Measurements from ENCODE around the gene ELL2.

The ELL2 gene

GRCh38 chr5:95895251-95895650, 66.4 kb downstream of the ELL2 start:
- WGBS, 2 experiments (ENCODE audit: insufficient coverage in 2 of 2): 66% methylated on average over 2 of the region's 3 CpGs; no CpG with 5 or more reads in 1 of the 2 experiments
- H3K36me3 ChIP-seq (ENCODE audit: control insufficient read depth, insufficient read depth, low read length): peaks cover 53% of the 10 kb centered on the region
- H3K4me3 ChIP-seq (ENCODE audit: extremely low read depth, insufficient read depth, low read length, poor library complexity, severe bottlenecking): no peak overlapping the region
- no peak overlapping the region for H3K27ac ChIP-seq (ENCODE audit: low read depth, low read length, severe bottlenecking)
- H3K9me3 ChIP-seq (ENCODE audit: control insufficient read depth, low read length): no peaks in the 10 kb centered on the region
- H3K4me1 ChIP-seq (ENCODE audit: control insufficient read depth, insufficient read depth, low read length, poor library complexity, severe bottlenecking): no peaks in the 10 kb centered on the region

- H3K9me3 ChIP-seq (ENCODE audit: control insufficient read depth, low read length): no peaks in the 10 kb centered on the region
- peaks cover 38% of the 10 kb centered on the region for H3K36me3 ChIP-seq (ENCODE audit: control insufficient read depth, insufficient read depth, low read length)
- WGBS, 2 experiments (ENCODE audit: insufficient coverage in 2 of 2): no CpG with 5 or more reads among the region's 5 CpGs
- no peaks in the 10 kb centered on the region for H3K4me1 ChIP-seq (ENCODE audit: control insufficient read depth, insufficient read depth, low read length, poor library complexity, severe bottlenecking)
- H3K4me3 ChIP-seq (ENCODE audit: extremely low read depth, insufficient read depth, low read length, poor library complexity, severe bottlenecking): no peak overlapping the region
- H3K27ac ChIP-seq (ENCODE audit: low read depth, low read length, severe bottlenecking): no peak overlapping the region
Measured at GRCh38 chr5:95892784-95893354, 68.8 kb downstream of the ELL2 start.

- Histone ChIP-seq H3K9me3 (ENCODE audit: control insufficient read depth, low read length) (no peaks in the 10 kb centered on the region), H3K27ac (ENCODE audit: low read depth, low read length, severe bottlenecking) (no peak overlapping the region), H3K4me1 (ENCODE audit: control insufficient read depth, insufficient read depth, low read length, poor library complexity, severe bottlenecking) (no peaks in the 10 kb centered on the region), H3K4me3 (ENCODE audit: extremely low read depth, insufficient read depth, low read length, poor library complexity, severe bottlenecking) (no peak overlapping the region), H3K36me3 (ENCODE audit: control insufficient read depth, insufficient read depth, low read length) (peaks cover 32% of the 10 kb centered on the region)
- 89 to 95% methylated on average over 2 of the region's 2 CpGs for WGBS, 2 experiments (ENCODE audit: insufficient coverage in 2 of 2)
Measured at GRCh38 chr5:95891499-95891898, 70.2 kb downstream of the ELL2 start.

- H3K27ac ChIP-seq (ENCODE audit: low read depth, low read length, severe bottlenecking): no peak overlapping the region
- H3K9me3 ChIP-seq (ENCODE audit: control insufficient read depth, low read length): no peaks in the 10 kb centered on the region
- H3K4me3 ChIP-seq (ENCODE audit: extremely low read depth, insufficient read depth, low read length, poor library complexity, severe bottlenecking): no peak overlapping the region
- peaks cover 14% of the 10 kb centered on the region for H3K36me3 ChIP-seq (ENCODE audit: control insufficient read depth, insufficient read depth, low read length)
- WGBS, 2 experiments (ENCODE audit: insufficient coverage in 2 of 2): no CpG with 5 or more reads among the region's 1 CpG
- H3K4me1 ChIP-seq (ENCODE audit: control insufficient read depth, insufficient read depth, low read length, poor library complexity, severe bottlenecking): no peaks in the 10 kb centered on the region
Measured at GRCh38 chr5:95889076-95889475, 72.6 kb downstream of the ELL2 start.

GRCh38 chr5:95887977-95888376, 73.7 kb downstream of the ELL2 start:
- 80 to 94% methylated on average over 2 to 3 of the region's 5 CpGs for WGBS, 2 experiments (ENCODE audit: insufficient coverage in 2 of 2)
- H3K4me1 ChIP-seq (ENCODE audit: control insufficient read depth, insufficient read depth, low read length, poor library complexity, severe bottlenecking): no peaks in the 10 kb centered on the region

GRCh38 chr5:95886340-95887044, 75.2 kb downstream of the ELL2 start:
- Histone ChIP-seq H3K36me3 (ENCODE audit: control insufficient read depth, insufficient read depth, low read length) (peaks cover 8% of the 10 kb centered on the region), H3K4me1 (ENCODE audit: control insufficient read depth, insufficient read depth, low read length, poor library complexity, severe bottlenecking) (no peaks in the 10 kb centered on the region), H3K9me3 (ENCODE audit: control insufficient read depth, low read length) (no peaks in the 10 kb centered on the region), H3K4me3 (ENCODE audit: extremely low read depth, insufficient read depth, low read length, poor library complexity, severe bottlenecking) (no peak overlapping the region), H3K27ac (ENCODE audit: low read depth, low read length, severe bottlenecking) (no peak overlapping the region)
- WGBS, 2 experiments (ENCODE audit: insufficient coverage in 2 of 2): no CpG with 5 or more reads among the region's 1 CpG

More at GRCh38 chr5:95887977-95888376, 73.7 kb downstream of the ELL2 start:
- H3K36me3 ChIP-seq (ENCODE audit: control insufficient read depth, insufficient read depth, low read length): peaks cover 10% of the 10 kb centered on the region
- no peak overlapping the region for H3K27ac ChIP-seq (ENCODE audit: low read depth, low read length, severe bottlenecking)
- no peak overlapping the region for H3K4me3 ChIP-seq (ENCODE audit: extremely low read depth, insufficient read depth, low read length, poor library complexity, severe bottlenecking)
- H3K9me3 ChIP-seq (ENCODE audit: control insufficient read depth, low read length): no peaks in the 10 kb centered on the region

GRCh38 chr5:95884511-95884910, 77.1 kb downstream of the ELL2 start:
- H3K36me3 ChIP-seq (ENCODE audit: control insufficient read depth, insufficient read depth, low read length): peaks cover 3% of the 10 kb centered on the region
- H3K9me3 ChIP-seq (ENCODE audit: control insufficient read depth, low read length): no peaks in the 10 kb centered on the region
- H3K4me1 ChIP-seq (ENCODE audit: control insufficient read depth, insufficient read depth, low read length, poor library complexity, severe bottlenecking): no peaks in the 10 kb centered on the region
- H3K4me3 ChIP-seq (ENCODE audit: extremely low read depth, insufficient read depth, low read length, poor library complexity, severe bottlenecking): no peak overlapping the region
- WGBS, 2 experiments (ENCODE audit: insufficient coverage in 2 of 2): no CpG with 5 or more reads among the region's 1 CpG
- no peak overlapping the region for H3K27ac ChIP-seq (ENCODE audit: low read depth, low read length, severe bottlenecking)

GRCh38 chr5:95884017-95884325, 77.7 kb downstream of the ELL2 start:
- Histone ChIP-seq H3K9me3 (ENCODE audit: control insufficient read depth, low read length) (no peaks in the 10 kb centered on the region), H3K4me1 (ENCODE audit: control insufficient read depth, insufficient read depth, low read length, poor library complexity, severe bottlenecking) (no peaks in the 10 kb centered on the region), H3K36me3 (ENCODE audit: control insufficient read depth, insufficient read depth, low read length) (peaks cover under 1% of the 10 kb centered on the region), H3K27ac (ENCODE audit: low read depth, low read length, severe bottlenecking) (no peak overlapping the region), H3K4me3 (ENCODE audit: extremely low read depth, insufficient read depth, low read length, poor library complexity, severe bottlenecking) (no peak overlapping the region)
- 100% methylated on average over 2 of the region's 4 CpGs; no CpG with 5 or more reads in 1 of the 2 experiments for WGBS, 2 experiments (ENCODE audit: insufficient coverage in 2 of 2)

GRCh38 chr5:95883185-95884016, 78.2 kb downstream of the ELL2 start:
- H3K4me1 ChIP-seq (ENCODE audit: control insufficient read depth, insufficient read depth, low read length, poor library complexity, severe bottlenecking): peaks cover 3% of the 10 kb centered on the region
- no peak overlapping the region for H3K4me3 ChIP-seq (ENCODE audit: extremely low read depth, insufficient read depth, low read length, poor library complexity, severe bottlenecking)
- H3K36me3 ChIP-seq (ENCODE audit: control insufficient read depth, insufficient read depth, low read length): no peaks in the 10 kb centered on the region
- H3K9me3 ChIP-seq (ENCODE audit: control insufficient read depth, low read length): no peaks in the 10 kb centered on the region
- 97 to 100% methylated on average over 2 to 4 of the region's 4 CpGs for WGBS, 2 experiments (ENCODE audit: insufficient coverage in 2 of 2)
- H3K27ac ChIP-seq (ENCODE audit: low read depth, low read length, severe bottlenecking): no peak overlapping the region

GRCh38 chr5:95881833-95882232, 79.8 kb downstream of the ELL2 start:
- peaks cover 7% of the 10 kb centered on the region for H3K4me1 ChIP-seq (ENCODE audit: control insufficient read depth, insufficient read depth, low read length, poor library complexity, severe bottlenecking)
- H3K4me3 ChIP-seq (ENCODE audit: extremely low read depth, insufficient read depth, low read length, poor library complexity, severe bottlenecking): no peak overlapping the region
- WGBS, 2 experiments (ENCODE audit: insufficient coverage in 2 of 2): 96 to 100% methylated on average over 5 of the region's 5 CpGs
- no peak overlapping the region for H3K27ac ChIP-seq (ENCODE audit: low read depth, low read length, severe bottlenecking)
- H3K9me3 ChIP-seq (ENCODE audit: control insufficient read depth, low read length): no peaks in the 10 kb centered on the region
- H3K36me3 ChIP-seq (ENCODE audit: control insufficient read depth, insufficient read depth, low read length): no peaks in the 10 kb centered on the region

Data from mesodermal cell (in vitro differentiated cells).